SK-N-SH (cell line): ENCODE measurements around the gene GSS. TPM values are rescaled to one million over a fixed set of nuclear protein-coding genes. Genes with fewer than 3 reads are reported as not detected.

Experiments used
- CTCF ChIA-PET: fragments of 300-600, 350-600 bp; formaldehyde crosslinking; extraction: SDS; loops from one replicate; lab custom pipeline; 2021; lab: Yijun Ruan, JAX
- POLR2A ChIA-PET: fragments of 350-600 bp; sonication (Branson Sonifier 250); formaldehyde crosslinking; extraction: SDS; loops from one replicate; lab custom pipeline; 2020; ENCODE audit warnings: antibody characterized with exemption, inconsistent platforms; lab: Yijun Ruan, JAX
- DNase-seq: peaks from one replicate; pipeline ENCODE4 v3.0.0; 2012
- H2AFZ ChIP-seq: fragments of 200-600 bp; sonication (generic); 2 replicates; pipeline ENCODE4 v1.8.1; 2016; ENCODE audit warnings: antibody characterized with exemption, mild to moderate bottlenecking, low read depth
- H3F3A ChIP-seq: fragments of 200-600 bp; sonication (generic); replicated peaks from 2 replicates; pipeline ENCODE3; 2016; ENCODE audit warnings: antibody characterized with exemption, mild to moderate bottlenecking; ENCODE audit not compliant: insufficient read depth
- H3K27ac ChIP-seq, 2 experiments: fragments of 200-500 bp in 1 of 2; fragments of 200-600 bp in 1 of 2; sonication (Bioruptor generic) in 1 of 2; sonication (generic), shearing (Covaris generic) in 1 of 2; 2 replicates each; pipeline versions ENCODE4 v1.5.1 to v1.6.1; 2014 to 2016; ENCODE audit warnings: low read depth in 2 of 2, inconsistent platforms in 1 of 2, low read length in 1 of 2, mild to moderate bottlenecking in 1 of 2, mixed read lengths in 1 of 2
- H3K27me3 ChIP-seq: fragments of 200-600 bp; sonication (generic), shearing (Covaris generic); 2 replicates; pipeline ENCODE4 v1.6.1; 2016; ENCODE audit warnings: mixed run types; ENCODE audit not compliant: insufficient read depth
- H3K36me3 ChIP-seq, 2 experiments: fragments of 200-500 bp in 1 of 2; fragments of 200-600 bp in 1 of 2; sonication (Bioruptor generic) in 1 of 2; sonication (generic) in 1 of 2; replicated peaks in 1 of 2; 2 replicates each; pipeline versions ENCODE3 to v1.5.1; 2014 to 2016; ENCODE audit warnings: low read length in 1 of 2, mild to moderate bottlenecking in 1 of 2; ENCODE audit not compliant: insufficient read depth in 2 of 2, control insufficient read depth in 1 of 2
- H3K4me1 ChIP-seq, 2 experiments: fragments of 200-500 bp in 1 of 2; fragments of 200-600 bp in 1 of 2; sonication (Bioruptor generic) in 1 of 2; sonication (generic), shearing (Covaris generic) in 1 of 2; 2 replicates each; pipeline versions ENCODE4 v1.5.1 to v1.6.1; 2014 to 2016; ENCODE audit warnings: low read depth in 1 of 2, low read length in 1 of 2, mixed run types in 1 of 2; ENCODE audit not compliant: insufficient read depth in 2 of 2, control insufficient read depth in 1 of 2
- H3K4me2 ChIP-seq: fragments of 200-600 bp; sonication (generic), shearing (Covaris generic); 2 replicates; pipeline ENCODE4 v1.6.1; 2017; ENCODE audit warnings: mixed run types
- H3K4me3 ChIP-seq, 2 experiments: fragments of 200-500 bp in 1 of 2; fragments of 200-600 bp in 1 of 2; sonication (Bioruptor generic) in 1 of 2; sonication (generic), shearing (Covaris generic) in 1 of 2; 2 replicates each; pipeline versions ENCODE4 v1.5.1 to v1.8.1; 2014 to 2016; ENCODE audit warnings: low read depth in 2 of 2, inconsistent platforms in 1 of 2, low read length in 1 of 2, mild to moderate bottlenecking in 1 of 2, mixed read lengths in 1 of 2, moderate library complexity in 1 of 2
- H3K79me2 ChIP-seq: fragments of 200-600 bp; sonication (generic); 2 replicates; pipeline ENCODE4 v1.8.1; 2017; ENCODE audit warnings: mild to moderate bottlenecking; ENCODE audit not compliant: insufficient read depth
- H3K9ac ChIP-seq: fragments of 200-600 bp; sonication (generic); 2 replicates; pipeline ENCODE4 v1.6.1; 2017; ENCODE audit warnings: mixed run types
- H3K9me2 ChIP-seq: fragments of 200-600 bp; sonication (generic); 2 replicates; pipeline ENCODE4 v1.6.1; 2017; ENCODE audit warnings: mixed run types
- H3K9me3 ChIP-seq: fragments of 200-600 bp; sonication (generic); 2 replicates; pipeline ENCODE4 v1.6.1; 2017; ENCODE audit warnings: mixed run types, mild to moderate bottlenecking, moderate library complexity
- H4K20me1 ChIP-seq: fragments of 200-600 bp; sonication (generic); 2 replicates; pipeline ENCODE4 v1.6.1; 2017; ENCODE audit warnings: mild to moderate bottlenecking, mixed run types; ENCODE audit not compliant: insufficient read depth
- ELF1 ChIP-seq: IDR thresholded peaks from 2 replicates; pipeline ENCODE4 v1.4.0; 2012
- EP300 ChIP-seq, 2 experiments: IDR thresholded peaks; 2 replicates each; pipeline versions ENCODE4 v1.4.0 to v1.6.1; 2012; ENCODE audit warnings: borderline replicate concordance in 1 of 2, low read depth in 1 of 2, low read length in 1 of 2
- FOSL2 ChIP-seq: IDR thresholded peaks from 2 replicates; pipeline ENCODE4 v1.4.0; 2012; ENCODE audit warnings: low read depth, mild to moderate bottlenecking, moderate library complexity, borderline replicate concordance
- FOXJ3 ChIP-seq: sonication (generic); formaldehyde crosslinking; IDR thresholded peaks from 2 replicates; pipeline ENCODE4 v1.5.1; 2020; ENCODE audit warnings: mild to moderate bottlenecking, missing genetic modification reagents
- FOXM1 ChIP-seq: IDR thresholded peaks from 2 replicates; pipeline ENCODE4 v1.4.0; 2012; ENCODE audit warnings: low read depth, mild to moderate bottlenecking
- GABPA ChIP-seq: IDR thresholded peaks from 2 replicates; pipeline ENCODE4 v1.4.0; 2012; ENCODE audit warnings: low read depth, mild to moderate bottlenecking
- GATA2 ChIP-seq: sonication (generic); formaldehyde crosslinking; IDR thresholded peaks from 2 replicates; pipeline ENCODE4 v1.5.0; 2020; ENCODE audit warnings: mild to moderate bottlenecking, missing genetic modification reagents
- JUND ChIP-seq: IDR thresholded peaks from 2 replicates; pipeline ENCODE4 v1.4.0; 2012
- MXI1 ChIP-seq: IDR thresholded peaks from 2 replicates; pipeline ENCODE4 v1.6.1; 2012; ENCODE audit warnings: mild to moderate bottlenecking, low read depth, low read length, improper control_type of control experiment
- NFIC ChIP-seq: IDR thresholded peaks from 2 replicates; pipeline ENCODE4 v1.4.0; 2012; ENCODE audit warnings: borderline replicate concordance
- POLR2AphosphoS5 ChIP-seq: IDR thresholded peaks from 2 replicates; pipeline ENCODE4 v1.6.1; 2012; ENCODE audit warnings: low read depth, low read length
- RAD21 ChIP-seq: IDR thresholded peaks from 2 replicates; pipeline ENCODE4 v1.6.1; 2012; ENCODE audit warnings: mild to moderate bottlenecking, low read length
- RCOR1 ChIP-seq: fragments of 150-350 bp; IDR thresholded peaks from 2 replicates; pipeline ENCODE4 v1.6.1; 2017; ENCODE audit warnings: antibody characterized with exemption, low read length
- RFX5 ChIP-seq: IDR thresholded peaks from 2 replicates; pipeline ENCODE4 v1.6.1; 2012; ENCODE audit warnings: mild to moderate bottlenecking, improper control_type of control experiment, low read length
- RXRA ChIP-seq: IDR thresholded peaks from 2 replicates; pipeline ENCODE4 v1.4.0; 2012; ENCODE audit warnings: low read depth, mild to moderate bottlenecking, borderline replicate concordance
- TAF1 ChIP-seq: IDR thresholded peaks from 2 replicates; pipeline ENCODE4 v1.6.1; 2012; ENCODE audit warnings: low read depth, mild to moderate bottlenecking, low read length, moderate library complexity, borderline replicate concordance
- TEAD4 ChIP-seq: IDR thresholded peaks from 2 replicates; pipeline ENCODE4 v1.4.0; 2012; ENCODE audit warnings: mild to moderate bottlenecking, borderline replicate concordance; ENCODE audit not compliant: insufficient read depth
- YY1 ChIP-seq: IDR thresholded peaks from 2 replicates; pipeline ENCODE4 v1.4.0; 2012; ENCODE audit warnings: low read depth, mild to moderate bottlenecking
- WGBS: methylation state at CpG from one replicate; pipeline ENCODE4 v1.1.6; 2017; ENCODE audit warnings: low lambda C conversion rate; 5-methylcytosine and 5-hydroxymethylcytosine counted together
- polyA plus RNA-seq, 3 experiments: library from polyadenylated mRNA; depleted of rRNA; stranded (reverse); fragments of >200 nt; gene quantifications; 2 replicates each; pipeline ENCODE4 v1.2.3, GENCODE V29; 2012
- TF ChIP-seq, protein P1 (sequence below): fragments of 200-600 bp; sonication (generic); IDR thresholded peaks from 2 replicates; pipeline ENCODE4 v1.6.1; 2017; ENCODE audit warnings: antibody characterized with exemption, mild to moderate bottlenecking, moderate library complexity
- TF ChIP-seq, protein P2 (sequence below): IDR thresholded peaks from 2 replicates; pipeline ENCODE4 v1.6.1; 2012; ENCODE audit warnings: mild to moderate bottlenecking, low read depth, low read length, moderate library complexity
- TF ChIP-seq, protein P3 (sequence below): fragments of 150-350 bp; IDR thresholded peaks from 2 replicates; pipeline ENCODE4 v1.6.1; 2017; ENCODE audit warnings: antibody characterized with exemption, low read length, low read depth, borderline replicate concordance
- TF ChIP-seq, protein P4 (sequence below): IDR thresholded peaks from 2 replicates; pipeline ENCODE4 v1.4.0; 2012; ENCODE audit warnings: low read depth, borderline replicate concordance

Gene GSS
- polyA plus RNA-seq, 1 of the 3 experiments (the other 2 are of a cell fraction): 95.6 TPM

- Histone ChIP-seq H3K9me2 (no peaks in the 10 kb centered on the region), H3K9ac (no peak overlapping the region), H3K27me3 (no peaks in the 10 kb centered on the region), H3K9me3 (no peaks in the 10 kb centered on the region), H3K4me2 (no peak overlapping the region), H3K27ac (no peak overlapping the region), H3K4me3 (no peak overlapping the region), H3K36me3 (peaks cover 18 to 50% of the 10 kb centered on the region in 2 experiments), H2AFZ (no peak overlapping the region), H3F3A (no peaks in the 10 kb centered on the region), H4K20me1 (no peaks in the 10 kb centered on the region), H3K79me2 (no peaks in the 10 kb centered on the region), H3K4me1 (no peaks in the 10 kb centered on the region; a peak in 1 of 4 replicates)
- ChIA-PET POLR2A (no interaction called here), CTCF (no interaction called here)
- DNase-seq: no peak
- TF ChIP-seq EP300 (IDR thresholded peaks at IDR 0.05; ENCODE audit: borderline replicate concordance in 1 of 2, low read depth in 1 of 2, low read length in 1 of 2): no peak
- TF ChIP-seq RAD21: no peak
- TF ChIP-seq FOXJ3 (CRISPR knock-in tag): no peak
- TF ChIP-seq MXI1: no peak
- no peak for TF ChIP-seq JUND
- TF ChIP-seq, protein P1, sequence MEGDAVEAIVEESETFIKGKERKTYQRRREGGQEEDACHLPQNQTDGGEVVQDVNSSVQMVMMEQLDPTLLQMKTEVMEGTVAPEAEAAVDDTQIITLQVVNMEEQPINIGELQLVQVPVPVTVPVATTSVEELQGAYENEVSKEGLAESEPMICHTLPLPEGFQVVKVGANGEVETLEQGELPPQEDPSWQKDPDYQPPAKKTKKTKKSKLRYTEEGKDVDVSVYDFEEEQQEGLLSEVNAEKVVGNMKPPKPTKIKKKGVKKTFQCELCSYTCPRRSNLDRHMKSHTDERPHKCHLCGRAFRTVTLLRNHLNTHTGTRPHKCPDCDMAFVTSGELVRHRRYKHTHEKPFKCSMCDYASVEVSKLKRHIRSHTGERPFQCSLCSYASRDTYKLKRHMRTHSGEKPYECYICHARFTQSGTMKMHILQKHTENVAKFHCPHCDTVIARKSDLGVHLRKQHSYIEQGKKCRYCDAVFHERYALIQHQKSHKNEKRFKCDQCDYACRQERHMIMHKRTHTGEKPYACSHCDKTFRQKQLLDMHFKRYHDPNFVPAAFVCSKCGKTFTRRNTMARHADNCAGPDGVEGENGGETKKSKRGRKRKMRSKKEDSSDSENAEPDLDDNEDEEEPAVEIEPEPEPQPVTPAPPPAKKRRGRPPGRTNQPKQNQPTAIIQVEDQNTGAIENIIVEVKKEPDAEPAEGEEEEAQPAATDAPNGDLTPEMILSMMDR: no peak
- no peak for TF ChIP-seq GATA2 (CRISPR knock-in tag)
- no peak for TF ChIP-seq RCOR1
- TF ChIP-seq RFX5: no peak
- TF ChIP-seq YY1: no peak
- WGBS: 90% methylated on average over 2 of the region's 2 CpGs
These were observed 27.2 kb downstream of the GSS start for GRCh38 chr20:34928411-34928810.

DNA sequence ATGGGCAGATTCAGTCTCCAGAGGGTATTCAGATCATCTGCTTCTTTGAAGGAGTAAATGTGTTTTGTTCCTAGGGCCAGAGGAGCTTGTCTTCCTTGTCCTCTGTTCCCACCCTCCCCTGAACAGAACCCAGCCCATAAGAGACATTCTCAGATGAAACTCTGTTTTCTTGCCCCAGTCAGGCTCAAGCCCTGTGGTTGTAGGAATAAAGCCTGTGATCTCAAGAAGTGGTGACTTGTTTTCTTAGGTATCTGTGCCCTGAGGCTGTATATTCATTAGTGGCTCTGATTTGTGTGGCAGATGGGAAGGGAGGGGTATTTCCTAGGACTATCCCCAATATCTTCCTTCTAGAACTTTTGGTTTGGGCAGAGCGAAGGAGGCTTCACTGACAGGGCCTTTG lies 27.9 kb downstream of the GSS start:
- no peak overlapping the region for H3K4me3 ChIP-seq
- peaks cover 19 to 48% of the 10 kb centered on the region in 2 experiments for H3K36me3 ChIP-seq
- no peaks in the 10 kb centered on the region for H3K9me3 ChIP-seq
- H3K9me2 ChIP-seq: no peaks in the 10 kb centered on the region
- H3K9ac ChIP-seq: no peak overlapping the region
- no peak overlapping the region for H2AFZ ChIP-seq
- no peaks in the 10 kb centered on the region for H3K79me2 ChIP-seq
- no peaks in the 10 kb centered on the region for H3K27me3 ChIP-seq
- H3K4me1 ChIP-seq: no peaks in the 10 kb centered on the region; a peak in 1 of 4 replicates
- H3K27ac ChIP-seq: no peak overlapping the region
- H3K4me2 ChIP-seq: no peak overlapping the region
- 100% methylated on average over 1 of the region's 1 CpG for WGBS
- ChIA-PET POLR2A (interaction anchor here (0.8 kb wide), 1 partner anchor 12 kb away, joined by 3 read pairs; no protein-coding TSS in a partner anchor), CTCF (no interaction called here)
- no peak for DNase-seq
- H4K20me1 ChIP-seq: no peaks in the 10 kb centered on the region
- H3F3A ChIP-seq: peaks cover 4% of the 10 kb centered on the region
- TF ChIP-seq FOXJ3 (CRISPR knock-in tag) (no peak), RXRA (no peak), ELF1 (no peak), TEAD4 (no peak), GABPA (no peak), FOXM1 (no peak), TAF1 (no peak), NFIC (no peak), YY1 (no peak), POLR2AphosphoS5 (no peak), FOSL2 (no peak), RFX5 (no peak), RAD21 (no peak), GATA2 (CRISPR knock-in tag) (no peak)
- TF ChIP-seq, protein P2, sequence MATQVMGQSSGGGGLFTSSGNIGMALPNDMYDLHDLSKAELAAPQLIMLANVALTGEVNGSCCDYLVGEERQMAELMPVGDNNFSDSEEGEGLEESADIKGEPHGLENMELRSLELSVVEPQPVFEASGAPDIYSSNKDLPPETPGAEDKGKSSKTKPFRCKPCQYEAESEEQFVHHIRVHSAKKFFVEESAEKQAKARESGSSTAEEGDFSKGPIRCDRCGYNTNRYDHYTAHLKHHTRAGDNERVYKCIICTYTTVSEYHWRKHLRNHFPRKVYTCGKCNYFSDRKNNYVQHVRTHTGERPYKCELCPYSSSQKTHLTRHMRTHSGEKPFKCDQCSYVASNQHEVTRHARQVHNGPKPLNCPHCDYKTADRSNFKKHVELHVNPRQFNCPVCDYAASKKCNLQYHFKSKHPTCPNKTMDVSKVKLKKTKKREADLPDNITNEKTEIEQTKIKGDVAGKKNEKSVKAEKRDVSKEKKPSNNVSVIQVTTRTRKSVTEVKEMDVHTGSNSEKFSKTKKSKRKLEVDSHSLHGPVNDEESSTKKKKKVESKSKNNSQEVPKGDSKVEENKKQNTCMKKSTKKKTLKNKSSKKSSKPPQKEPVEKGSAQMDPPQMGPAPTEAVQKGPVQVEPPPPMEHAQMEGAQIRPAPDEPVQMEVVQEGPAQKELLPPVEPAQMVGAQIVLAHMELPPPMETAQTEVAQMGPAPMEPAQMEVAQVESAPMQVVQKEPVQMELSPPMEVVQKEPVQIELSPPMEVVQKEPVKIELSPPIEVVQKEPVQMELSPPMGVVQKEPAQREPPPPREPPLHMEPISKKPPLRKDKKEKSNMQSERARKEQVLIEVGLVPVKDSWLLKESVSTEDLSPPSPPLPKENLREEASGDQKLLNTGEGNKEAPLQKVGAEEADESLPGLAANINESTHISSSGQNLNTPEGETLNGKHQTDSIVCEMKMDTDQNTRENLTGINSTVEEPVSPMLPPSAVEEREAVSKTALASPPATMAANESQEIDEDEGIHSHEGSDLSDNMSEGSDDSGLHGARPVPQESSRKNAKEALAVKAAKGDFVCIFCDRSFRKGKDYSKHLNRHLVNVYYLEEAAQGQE: no peak
- TF ChIP-seq, protein P3, sequence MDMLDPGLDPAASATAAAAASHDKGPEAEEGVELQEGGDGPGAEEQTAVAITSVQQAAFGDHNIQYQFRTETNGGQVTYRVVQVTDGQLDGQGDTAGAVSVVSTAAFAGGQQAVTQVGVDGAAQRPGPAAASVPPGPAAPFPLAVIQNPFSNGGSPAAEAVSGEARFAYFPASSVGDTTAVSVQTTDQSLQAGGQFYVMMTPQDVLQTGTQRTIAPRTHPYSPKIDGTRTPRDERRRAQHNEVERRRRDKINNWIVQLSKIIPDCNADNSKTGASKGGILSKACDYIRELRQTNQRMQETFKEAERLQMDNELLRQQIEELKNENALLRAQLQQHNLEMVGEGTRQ: no peak
- TF ChIP-seq, protein P4, sequence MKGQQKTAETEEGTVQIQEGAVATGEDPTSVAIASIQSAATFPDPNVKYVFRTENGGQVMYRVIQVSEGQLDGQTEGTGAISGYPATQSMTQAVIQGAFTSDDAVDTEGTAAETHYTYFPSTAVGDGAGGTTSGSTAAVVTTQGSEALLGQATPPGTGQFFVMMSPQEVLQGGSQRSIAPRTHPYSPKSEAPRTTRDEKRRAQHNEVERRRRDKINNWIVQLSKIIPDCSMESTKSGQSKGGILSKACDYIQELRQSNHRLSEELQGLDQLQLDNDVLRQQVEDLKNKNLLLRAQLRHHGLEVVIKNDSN: no peak
